ENCODE measurements around the gene RASAL2. TPM values are rescaled to one million over a fixed set of nuclear protein-coding genes. Genes with fewer than 3 reads are reported as not detected.

Gene RASAL2
- total RNA-seq, 1 experiment from 2014 or later, result 36.8 TPM

DNA sequence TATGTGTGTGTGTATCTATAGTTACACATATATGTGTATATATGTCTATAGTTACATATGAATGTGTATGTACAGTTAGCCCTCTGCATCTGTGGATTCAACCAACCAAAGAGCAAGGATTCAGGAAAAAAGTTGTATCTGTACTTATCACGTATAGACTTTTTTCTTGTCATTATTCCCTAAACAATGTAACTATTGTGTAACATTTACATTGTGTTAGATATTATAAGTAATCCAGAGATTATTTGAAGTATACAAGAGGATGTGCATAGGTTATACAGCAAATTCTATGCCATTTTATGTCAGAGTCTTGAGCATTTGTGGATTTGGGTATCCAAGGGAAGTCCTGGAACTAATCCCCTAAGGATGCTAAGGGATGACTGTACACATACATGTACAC is 71.3 kb downstream of the RASAL2 start:
- no peaks in the 10 kb centered on the region for H3K4me1 ChIP-seq
- CTCF ChIA-PET, result no interaction called here
- intact Hi-C loops (cut with micrococcal nuclease; ENCODE audit: unreplicated experiment), result no loop called here
- no peaks in the 10 kb centered on the region for H3K27me3 Mint-ChIP-seq (ENCODE audit: insufficient read depth, unreplicated experiment)
- no peaks in the 10 kb centered on the region for H3K4me1 Mint-ChIP-seq (ENCODE audit: low read depth, unreplicated experiment)
- no peak overlapping the region for H3K4me3 ChIP-seq (ENCODE audit: low read depth, low read length)
- POLR2A ChIA-PET, result no interaction called here
- BruUV-seq (replicated peaks), result no TSS peak
- TF ChIP-seq, protein P1, sequence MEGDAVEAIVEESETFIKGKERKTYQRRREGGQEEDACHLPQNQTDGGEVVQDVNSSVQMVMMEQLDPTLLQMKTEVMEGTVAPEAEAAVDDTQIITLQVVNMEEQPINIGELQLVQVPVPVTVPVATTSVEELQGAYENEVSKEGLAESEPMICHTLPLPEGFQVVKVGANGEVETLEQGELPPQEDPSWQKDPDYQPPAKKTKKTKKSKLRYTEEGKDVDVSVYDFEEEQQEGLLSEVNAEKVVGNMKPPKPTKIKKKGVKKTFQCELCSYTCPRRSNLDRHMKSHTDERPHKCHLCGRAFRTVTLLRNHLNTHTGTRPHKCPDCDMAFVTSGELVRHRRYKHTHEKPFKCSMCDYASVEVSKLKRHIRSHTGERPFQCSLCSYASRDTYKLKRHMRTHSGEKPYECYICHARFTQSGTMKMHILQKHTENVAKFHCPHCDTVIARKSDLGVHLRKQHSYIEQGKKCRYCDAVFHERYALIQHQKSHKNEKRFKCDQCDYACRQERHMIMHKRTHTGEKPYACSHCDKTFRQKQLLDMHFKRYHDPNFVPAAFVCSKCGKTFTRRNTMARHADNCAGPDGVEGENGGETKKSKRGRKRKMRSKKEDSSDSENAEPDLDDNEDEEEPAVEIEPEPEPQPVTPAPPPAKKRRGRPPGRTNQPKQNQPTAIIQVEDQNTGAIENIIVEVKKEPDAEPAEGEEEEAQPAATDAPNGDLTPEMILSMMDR (IDR thresholded peaks at IDR 0.05; ENCODE audit: insufficient read depth in 1 of 2, low read depth in 1 of 2, low read length in 1 of 2, severe bottlenecking in 1 of 2, unreplicated experiment in 1 of 2), result no peak
- H3K27ac Mint-ChIP-seq (ENCODE audit: unreplicated experiment), result no peak overlapping the region
- no peaks in the 10 kb centered on the region for H3K36me3 ChIP-seq (ENCODE audit: control insufficient read depth, insufficient read depth, low read length)
- H3K9me3 Mint-ChIP-seq (ENCODE audit: unreplicated experiment), result no peaks in the 10 kb centered on the region
- H3K4me3 Mint-ChIP-seq (ENCODE audit: unreplicated experiment), result no peak overlapping the region
- H3K9me3 ChIP-seq, result no peaks in the 10 kb centered on the region
- H3K36me3 Mint-ChIP-seq (ENCODE audit: insufficient read depth, unreplicated experiment), result no peaks in the 10 kb centered on the region
- no peak for DNase-seq
- H3K27me3 ChIP-seq (replicated peaks; ENCODE audit: control insufficient read depth, insufficient read depth, low read length), result no peaks in the 10 kb centered on the region

DNA sequence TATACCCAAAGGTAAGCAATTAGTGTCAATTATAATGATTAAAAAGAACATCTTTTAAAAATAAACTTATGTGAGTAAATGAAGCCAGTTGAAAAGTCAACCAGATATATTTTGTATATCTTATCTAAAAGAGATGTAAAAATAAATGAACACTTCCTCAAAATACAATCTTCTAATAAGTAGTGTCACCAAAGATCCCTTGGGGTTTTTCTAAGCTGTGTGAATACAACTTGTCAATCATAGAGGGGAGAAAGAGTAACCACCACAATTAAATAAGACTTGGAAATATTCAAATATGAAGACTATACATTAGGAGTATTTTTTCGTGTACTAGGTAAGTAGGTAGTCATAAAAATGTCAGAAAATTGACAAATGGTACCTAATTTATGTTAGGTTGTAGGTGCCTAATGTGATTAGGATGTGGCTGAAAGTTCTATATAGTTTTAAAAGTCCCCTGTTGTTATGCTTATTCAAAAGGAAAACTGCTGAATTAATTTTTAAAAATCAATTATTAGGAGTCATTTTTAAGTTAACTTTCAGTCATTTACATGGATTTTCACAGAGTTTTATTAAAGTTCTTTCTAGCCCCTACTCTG is 72.6 kb downstream of the RASAL2 start:
- DNase-seq, result no peak
- H3K4me1 Mint-ChIP-seq (ENCODE audit: low read depth, unreplicated experiment), result no peaks in the 10 kb centered on the region
- H3K27ac Mint-ChIP-seq (ENCODE audit: unreplicated experiment), result no peak overlapping the region
- Histone ChIP-seq H3K9me3 (no peaks in the 10 kb centered on the region), H3K27me3 (replicated peaks; ENCODE audit: control insufficient read depth, insufficient read depth, low read length) (no peaks in the 10 kb centered on the region), H3K36me3 (ENCODE audit: control insufficient read depth, insufficient read depth, low read length) (no peaks in the 10 kb centered on the region), H3K4me3 (ENCODE audit: low read depth, low read length) (no peak overlapping the region), H3K4me1 (no peaks in the 10 kb centered on the region; the same call in 1 of the 2 replicates)
- BruUV-seq (replicated peaks), result no TSS peak
- H3K27me3 Mint-ChIP-seq (ENCODE audit: insufficient read depth, unreplicated experiment), result no peaks in the 10 kb centered on the region
- no peaks in the 10 kb centered on the region for H3K9me3 Mint-ChIP-seq (ENCODE audit: unreplicated experiment)
- H3K4me3 Mint-ChIP-seq (ENCODE audit: unreplicated experiment), result no peak overlapping the region
- ChIA-PET CTCF (no interaction called here), POLR2A (no interaction called here)
- no peaks in the 10 kb centered on the region for H3K36me3 Mint-ChIP-seq (ENCODE audit: insufficient read depth, unreplicated experiment)
- TF ChIP-seq, protein P1 (IDR thresholded peaks at IDR 0.05; ENCODE audit: insufficient read depth in 1 of 2, low read depth in 1 of 2, low read length in 1 of 2, severe bottlenecking in 1 of 2, unreplicated experiment in 1 of 2), result no peak
- intact Hi-C loops (cut with micrococcal nuclease; ENCODE audit: unreplicated experiment), result no loop called here

DNA sequence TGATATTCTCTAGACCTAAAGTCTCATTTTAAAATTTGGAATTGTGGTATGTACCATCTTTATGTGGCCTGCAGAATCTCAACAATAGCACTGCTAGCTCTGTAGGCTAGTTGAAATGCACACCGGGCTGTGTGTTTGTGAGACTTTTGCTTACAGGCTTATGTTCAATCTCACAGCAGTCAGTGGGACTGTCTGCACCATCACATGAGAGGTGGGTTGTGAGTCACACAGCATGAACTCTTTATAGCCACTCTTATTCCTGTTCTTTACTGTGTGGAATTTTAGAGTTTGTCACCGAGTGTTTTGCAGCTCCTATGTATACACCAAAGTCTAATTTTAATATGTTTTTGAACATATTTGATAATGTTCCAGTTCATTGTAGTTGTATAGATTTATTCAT is 74.6 kb downstream of the RASAL2 start:
- intact Hi-C loops (cut with micrococcal nuclease; ENCODE audit: unreplicated experiment), result no loop called here
- TF ChIP-seq, protein P1 (IDR thresholded peaks at IDR 0.05; ENCODE audit: insufficient read depth in 1 of 2, low read depth in 1 of 2, low read length in 1 of 2, severe bottlenecking in 1 of 2, unreplicated experiment in 1 of 2), result no peak
- H3K4me3 ChIP-seq (ENCODE audit: low read depth, low read length), result no peak overlapping the region
- Mint-ChIP-seq H3K27ac (ENCODE audit: unreplicated experiment) (no peak overlapping the region), H3K4me1 (ENCODE audit: low read depth, unreplicated experiment) (no peaks in the 10 kb centered on the region), H3K9me3 (ENCODE audit: unreplicated experiment) (no peaks in the 10 kb centered on the region), H3K36me3 (ENCODE audit: insufficient read depth, unreplicated experiment) (no peaks in the 10 kb centered on the region), H3K4me3 (ENCODE audit: unreplicated experiment) (no peak overlapping the region), H3K27me3 (ENCODE audit: insufficient read depth, unreplicated experiment) (no peaks in the 10 kb centered on the region)
- H3K4me1 ChIP-seq, result no peaks in the 10 kb centered on the region; the same call in 1 of the 2 replicates
- no peaks in the 10 kb centered on the region for H3K36me3 ChIP-seq (ENCODE audit: control insufficient read depth, insufficient read depth, low read length)
- H3K27me3 ChIP-seq (replicated peaks; ENCODE audit: control insufficient read depth, insufficient read depth, low read length), result no peaks in the 10 kb centered on the region
- ChIA-PET CTCF (no interaction called here), POLR2A (no interaction called here)
- no TSS peak for BruUV-seq (replicated peaks)
- no peaks in the 10 kb centered on the region for H3K9me3 ChIP-seq
- DNase-seq, result no peak
